CMK (cell line): ENCODE results near the gene MBNL2.

Experiments used
- DNase-seq: peaks from one replicate; pipeline ENCODE4 v3.0.0-alpha.2; 2010; ENCODE audit warnings: low read depth

MBNL2 gene

DNA sequence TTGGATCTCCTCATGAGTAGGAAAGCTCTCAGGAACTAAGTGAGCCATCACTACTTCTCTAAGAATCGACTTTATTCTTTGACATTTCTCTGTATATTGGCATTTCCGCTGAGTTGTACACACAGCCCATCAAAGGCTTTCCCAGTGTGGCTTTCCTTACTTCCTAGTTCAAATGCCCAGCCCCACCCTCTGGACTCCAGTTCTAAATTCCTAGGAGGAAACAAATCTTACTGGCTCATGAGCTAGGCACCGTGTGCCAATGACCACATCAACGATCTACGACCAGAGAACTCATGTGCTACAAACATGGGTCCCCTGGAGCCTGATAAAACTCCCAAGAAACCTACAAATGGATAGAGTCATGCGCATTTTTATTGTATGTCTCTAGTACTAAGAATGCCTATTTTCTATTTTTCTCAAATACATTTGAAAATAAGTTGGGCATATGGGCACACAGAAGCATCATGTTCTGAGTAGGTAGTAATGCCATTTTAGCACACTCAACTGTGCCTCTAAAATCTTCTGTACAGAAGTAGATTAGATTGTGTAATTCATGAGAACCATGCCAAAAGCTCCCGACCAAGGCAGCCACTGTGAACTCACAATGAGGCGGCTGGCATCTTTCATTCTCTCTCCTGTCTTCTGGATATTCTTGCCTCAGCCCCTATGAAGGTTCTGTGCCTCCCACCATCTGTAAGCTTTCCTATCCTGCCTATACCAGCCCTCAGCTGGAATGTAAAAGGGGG is 201.3 kb downstream of the MBNL2 start:
- no peak for DNase-seq

DNA sequence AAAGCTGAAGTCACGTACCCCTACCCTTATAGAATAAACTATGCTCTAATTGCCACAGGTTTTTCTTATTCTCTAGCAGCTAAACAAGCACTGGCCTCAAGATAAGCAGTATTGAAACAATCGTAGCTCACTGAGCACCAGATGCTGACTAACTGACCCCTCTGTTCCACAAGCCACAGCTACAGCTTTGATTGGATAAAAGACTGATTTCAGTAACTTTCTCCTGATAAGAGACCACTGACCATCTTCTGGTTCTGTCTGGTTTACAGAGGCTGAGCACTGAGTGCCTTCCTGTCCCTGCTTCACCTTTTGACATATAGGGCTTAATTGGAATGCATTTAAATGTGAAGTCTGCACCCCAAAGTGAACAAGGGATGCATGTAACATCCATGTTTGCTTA is 203.5 kb downstream of the MBNL2 start:
- DNase-seq: no peak

DNA sequence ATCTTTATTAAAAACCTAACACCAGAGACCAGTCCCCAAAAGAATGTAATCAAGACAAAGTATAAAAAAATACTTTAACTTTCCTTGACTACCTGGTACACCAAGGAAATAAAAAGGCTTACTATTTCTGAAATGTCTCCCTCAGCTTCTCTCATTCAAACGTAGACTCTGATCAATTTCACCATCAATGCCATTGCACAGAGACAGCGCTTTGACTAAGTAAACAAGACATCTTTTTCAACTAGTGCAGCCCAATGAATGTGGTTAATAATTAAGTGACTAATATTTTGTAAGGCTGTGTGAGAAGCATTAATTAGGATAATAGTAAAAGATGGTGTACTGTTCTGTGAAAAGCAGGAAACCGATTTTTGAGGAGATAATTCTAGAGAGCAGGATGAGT is 204.6 kb downstream of the MBNL2 start:
- no peak for DNase-seq

DNA sequence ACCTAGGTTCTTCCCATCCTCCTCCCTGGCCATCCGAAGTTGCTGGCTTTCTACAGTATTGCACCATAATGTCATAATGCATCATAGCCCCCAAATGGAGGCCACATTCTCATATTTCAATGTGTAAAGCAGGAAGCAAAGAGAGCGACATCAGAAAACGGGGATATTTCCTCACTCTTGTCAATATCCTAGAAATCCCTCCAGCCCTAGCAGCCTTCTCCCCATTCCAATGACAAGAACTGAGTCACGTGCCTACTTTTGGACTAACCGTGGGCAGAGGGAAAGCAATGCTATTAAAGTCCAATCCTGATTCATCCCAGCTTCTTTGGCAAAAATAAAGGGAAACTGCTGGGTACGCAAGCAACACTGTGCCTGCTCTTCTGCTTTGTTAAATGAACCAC is 207.5 kb downstream of the MBNL2 start:
- DNase-seq: no peak

DNA sequence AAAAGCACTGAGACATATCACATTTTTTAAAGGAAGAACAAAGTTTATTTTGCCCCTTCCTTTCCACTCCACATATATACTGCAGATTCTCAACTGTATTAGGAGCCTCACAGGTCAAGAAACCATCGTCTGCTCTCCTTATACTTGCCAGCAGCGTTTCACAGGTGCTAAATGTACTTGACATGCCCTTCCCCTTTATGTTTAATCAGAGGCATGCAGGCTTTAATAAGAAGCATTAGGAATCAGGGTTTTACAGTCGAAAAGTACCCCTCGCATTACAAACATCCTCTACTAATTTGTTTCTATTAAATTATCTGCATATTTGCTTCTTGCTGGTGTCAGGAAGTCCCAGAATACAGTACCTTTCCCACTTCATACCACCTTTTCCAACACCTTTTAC is 208.2 kb downstream of the MBNL2 start:
- DNase-seq: no peak

DNA sequence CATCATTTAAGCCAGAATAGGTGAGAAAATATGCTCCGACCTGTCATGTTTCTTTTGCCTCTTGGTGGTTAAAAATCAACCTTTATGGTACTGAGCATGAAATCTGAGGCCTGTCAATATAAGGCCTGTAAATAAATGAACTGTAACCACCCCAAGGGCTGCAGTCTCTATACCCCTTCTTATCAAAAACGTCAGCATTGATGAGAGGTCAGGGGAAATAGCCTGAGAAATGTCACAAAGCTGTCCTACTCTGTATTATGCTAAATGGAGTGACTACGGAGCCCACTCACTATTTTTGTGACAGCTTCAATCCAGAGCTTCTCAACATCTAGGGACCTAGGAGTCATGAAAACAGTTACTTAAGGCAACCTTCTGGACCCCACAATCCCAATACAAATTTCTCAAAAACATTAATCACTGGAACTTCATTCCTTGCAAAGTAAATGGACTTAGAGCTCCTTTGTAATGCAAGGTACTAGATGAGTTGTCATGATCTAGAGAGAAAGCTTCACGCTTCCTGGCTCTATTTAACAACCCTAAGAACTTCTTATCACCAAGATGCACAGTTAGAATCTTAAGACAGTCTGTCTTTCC is 209.1 kb downstream of the MBNL2 start:
- DNase-seq: no peak

DNA sequence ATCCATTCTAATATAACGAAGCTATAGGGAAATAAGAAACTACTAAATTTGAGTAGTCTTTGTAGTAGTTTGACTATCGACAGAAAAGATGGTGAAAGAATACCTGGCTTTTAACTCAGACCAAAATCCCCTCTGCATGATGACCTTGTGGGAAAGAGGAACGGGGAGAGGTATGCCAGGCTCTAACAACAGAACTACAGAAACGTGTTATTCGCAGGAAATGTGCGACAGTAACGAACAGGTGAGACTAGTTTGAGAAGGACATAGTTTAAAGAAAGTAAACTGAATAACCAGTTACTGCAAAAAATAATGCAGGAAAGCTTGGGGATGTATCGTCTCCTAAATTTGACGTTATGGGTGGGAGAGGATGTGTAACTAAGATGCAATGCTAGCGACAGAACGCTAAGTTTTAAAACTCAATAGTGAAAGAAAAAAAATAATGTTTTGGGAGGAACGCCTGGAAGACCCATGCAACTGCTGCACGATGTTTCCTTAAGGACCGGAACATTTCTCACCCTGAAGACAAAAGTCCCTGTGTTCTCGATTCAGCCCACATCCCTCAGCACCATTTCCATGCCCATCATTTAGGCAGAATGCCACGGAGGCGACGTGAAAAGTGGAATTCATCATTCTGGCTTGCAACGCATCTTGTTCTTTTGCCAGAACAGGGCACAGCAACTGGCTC is 210.2 kb downstream of the MBNL2 start:
- DNase-seq: no peak

DNA sequence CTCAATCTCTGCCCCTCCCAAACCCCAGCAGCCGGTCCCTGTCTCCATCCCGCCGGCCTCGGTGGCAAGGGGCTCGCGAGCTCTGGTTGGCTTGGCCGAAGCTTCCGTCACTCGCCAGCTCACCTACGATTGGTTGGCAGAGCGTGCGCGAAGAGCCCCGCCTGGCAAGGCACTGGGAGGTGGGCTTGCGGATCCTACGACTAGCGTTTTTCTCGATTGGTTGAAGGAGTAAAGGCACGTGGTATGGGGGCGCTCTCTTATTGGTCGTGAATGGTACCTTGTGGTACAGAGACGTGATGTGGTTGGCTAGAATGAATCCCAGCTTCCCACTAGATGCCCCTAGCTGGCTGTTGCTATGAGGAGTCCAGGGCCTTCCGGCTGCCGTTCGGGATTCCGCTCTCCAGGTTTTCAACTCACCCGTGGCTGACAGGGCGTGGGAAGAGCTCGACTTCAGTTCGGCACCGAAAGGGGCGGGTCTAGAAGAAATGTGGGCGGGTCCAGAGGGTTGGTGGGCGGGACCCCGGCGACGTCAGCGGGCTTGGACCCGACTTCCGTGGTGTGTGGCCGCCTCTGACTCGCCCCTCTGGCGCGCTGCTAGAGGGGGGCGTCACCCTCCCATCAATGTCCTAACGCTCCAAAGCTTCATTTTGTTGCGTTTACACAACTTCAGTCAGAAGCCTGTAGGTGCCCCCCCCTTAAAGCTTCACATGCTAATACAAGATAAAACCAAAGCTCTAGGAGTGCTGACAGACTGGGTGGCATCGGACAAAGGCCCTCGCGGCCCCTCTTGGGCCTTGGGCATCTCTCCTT is 211.0 kb downstream of the MBNL2 start:
- DNase-seq: peak; percentile 100

DNA sequence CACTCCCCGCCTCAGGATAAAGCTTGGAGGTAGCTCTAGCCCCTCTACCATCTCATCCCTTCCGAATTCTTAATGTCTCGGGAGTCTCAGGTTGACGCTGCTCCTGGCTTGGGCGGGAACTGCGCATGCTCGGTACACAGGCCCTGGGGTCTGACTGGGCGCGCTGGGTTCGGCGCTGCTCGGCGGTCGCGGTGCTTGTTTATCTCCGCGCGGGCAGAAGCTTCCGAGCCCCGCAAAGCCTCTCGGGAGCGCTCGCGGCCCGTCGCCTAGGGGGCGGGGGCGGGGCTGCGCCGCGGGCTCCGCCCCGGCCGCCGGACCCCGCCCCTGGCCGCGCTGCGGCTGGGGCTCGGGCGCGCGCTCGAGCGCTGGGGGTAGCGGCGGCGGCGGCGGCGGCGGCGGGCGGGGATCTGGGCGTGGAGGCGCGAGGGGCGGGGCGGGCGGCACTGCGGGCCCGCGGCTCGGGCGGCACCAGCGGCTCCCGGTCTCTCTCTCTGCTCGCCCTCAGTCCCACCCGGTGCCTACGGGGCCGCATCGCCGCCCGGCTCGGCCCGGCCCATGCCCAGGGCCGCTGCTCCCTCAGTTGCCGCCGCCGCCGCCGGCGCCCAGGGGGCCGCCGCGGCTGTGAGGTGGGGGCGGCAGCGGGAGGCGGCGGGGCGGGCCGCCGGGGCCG is 211.7 kb downstream of the MBNL2 start, which contains the start of gene RAP2A:
TSS of gene RAP2A (plus strand) at position 443 of the 670 bp plus-strand sequence. CDS start 302 bp downstream, outside the sequence.
- peak; percentile 92 for DNase-seq

DNA sequence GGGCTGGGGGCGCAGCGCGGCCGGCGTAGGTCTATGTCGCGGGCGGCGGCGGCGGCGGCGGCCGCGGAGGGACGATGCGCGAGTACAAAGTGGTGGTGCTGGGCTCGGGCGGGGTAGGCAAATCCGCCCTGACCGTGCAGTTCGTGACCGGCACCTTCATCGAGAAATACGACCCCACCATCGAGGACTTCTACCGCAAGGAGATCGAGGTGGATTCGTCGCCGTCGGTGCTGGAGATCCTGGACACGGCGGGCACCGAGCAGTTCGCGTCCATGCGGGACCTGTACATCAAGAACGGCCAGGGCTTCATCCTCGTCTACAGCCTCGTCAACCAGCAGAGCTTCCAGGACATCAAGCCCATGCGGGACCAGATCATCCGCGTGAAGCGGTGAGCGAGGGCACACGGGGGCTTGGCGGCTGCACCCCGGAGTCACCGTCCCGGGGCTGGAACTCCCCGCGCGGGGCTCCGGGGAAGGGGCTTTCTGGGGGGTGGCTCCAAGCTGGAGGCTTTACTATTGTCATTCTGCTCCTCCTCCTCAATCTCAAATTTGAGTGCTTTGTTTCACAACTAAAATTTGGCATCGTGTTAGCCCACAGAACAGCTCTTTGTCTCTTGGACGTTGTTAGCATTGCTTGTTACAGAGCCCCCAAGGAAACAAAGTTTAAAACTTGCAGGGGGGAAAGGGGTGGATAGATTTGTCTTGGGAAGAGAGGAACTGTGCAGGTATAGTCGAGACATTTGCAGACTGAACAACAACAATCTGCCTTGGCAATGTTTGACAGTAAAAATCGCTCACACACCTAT is 212.5 kb downstream of the MBNL2 start:
- DNase-seq: no peak

DNA sequence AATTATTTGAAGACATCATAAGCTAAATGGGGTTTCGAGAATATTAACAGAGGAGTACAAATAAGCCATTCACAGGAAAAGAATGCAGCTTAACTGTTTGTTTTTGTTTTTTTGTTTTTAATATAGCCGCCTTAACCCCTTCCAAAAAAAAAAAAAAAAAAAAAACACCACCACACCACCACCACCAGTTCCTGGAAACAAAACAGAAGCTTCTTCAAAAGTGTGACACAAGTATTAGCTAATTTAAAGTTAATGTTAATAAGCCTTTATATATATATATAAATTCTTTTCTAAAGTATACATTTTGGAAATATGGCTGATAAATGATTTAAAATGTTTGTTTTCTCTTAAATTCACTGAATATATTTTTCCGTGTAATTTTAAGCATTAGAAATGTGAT is 213.2 kb downstream of the MBNL2 start:
- DNase-seq: no peak

DNA sequence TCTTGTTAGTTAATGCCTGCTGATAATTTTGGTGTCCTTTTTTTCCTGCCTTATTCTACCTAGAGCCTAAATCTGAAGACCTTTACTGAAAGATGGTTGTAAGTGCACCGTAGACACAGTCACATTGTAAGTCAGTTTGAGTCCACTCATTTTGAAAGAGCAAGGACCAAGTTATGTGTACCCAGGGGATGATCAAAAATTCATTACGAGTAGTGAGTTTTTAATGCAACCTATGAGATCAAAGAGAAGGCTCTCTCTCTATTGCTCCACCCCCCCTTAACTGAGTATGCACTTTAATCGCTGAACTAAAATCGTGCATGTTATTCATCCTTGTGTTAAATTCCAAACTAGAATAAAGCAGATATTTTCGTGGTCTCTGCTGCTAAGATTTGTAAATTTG is 213.7 kb downstream of the MBNL2 start:
- no peak for DNase-seq

DNA sequence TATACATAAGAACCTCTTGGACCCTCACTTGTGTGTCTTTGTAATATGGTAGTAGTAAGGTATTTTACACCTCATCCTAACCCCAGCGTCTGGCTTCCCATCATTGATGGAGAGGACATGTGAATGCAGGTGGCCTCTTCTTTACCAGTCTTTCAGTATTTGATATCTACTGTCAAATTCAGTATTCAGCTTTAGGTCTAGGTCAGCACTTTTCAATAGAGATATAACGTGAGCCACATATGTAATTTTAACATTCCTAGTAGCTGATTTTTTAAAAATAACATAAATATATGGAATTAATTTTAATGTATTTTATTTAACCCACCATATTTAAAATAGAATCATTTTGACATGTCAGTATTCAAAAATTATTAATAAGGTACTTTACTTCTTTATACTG is 214.7 kb downstream of the MBNL2 start:
- no peak for DNase-seq

DNA sequence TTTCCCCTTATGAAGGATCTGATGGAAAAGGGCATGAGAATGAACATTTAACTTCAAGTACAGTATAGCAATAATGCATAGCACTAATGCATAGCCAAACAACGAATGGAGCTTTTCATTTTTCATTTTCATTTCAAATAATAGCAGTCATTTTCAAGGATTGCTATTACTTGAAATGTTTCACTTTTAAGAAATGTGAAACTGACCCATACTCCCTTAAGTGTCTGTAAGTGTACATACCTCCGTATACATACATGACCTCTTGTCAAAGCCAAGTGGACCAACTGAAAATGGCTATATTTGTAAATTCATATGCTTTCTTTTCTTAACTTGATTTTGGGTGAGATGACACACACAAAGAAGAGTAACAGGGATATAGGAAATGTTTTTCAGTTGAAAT is 215.6 kb downstream of the MBNL2 start:
- no peak for DNase-seq

DNA sequence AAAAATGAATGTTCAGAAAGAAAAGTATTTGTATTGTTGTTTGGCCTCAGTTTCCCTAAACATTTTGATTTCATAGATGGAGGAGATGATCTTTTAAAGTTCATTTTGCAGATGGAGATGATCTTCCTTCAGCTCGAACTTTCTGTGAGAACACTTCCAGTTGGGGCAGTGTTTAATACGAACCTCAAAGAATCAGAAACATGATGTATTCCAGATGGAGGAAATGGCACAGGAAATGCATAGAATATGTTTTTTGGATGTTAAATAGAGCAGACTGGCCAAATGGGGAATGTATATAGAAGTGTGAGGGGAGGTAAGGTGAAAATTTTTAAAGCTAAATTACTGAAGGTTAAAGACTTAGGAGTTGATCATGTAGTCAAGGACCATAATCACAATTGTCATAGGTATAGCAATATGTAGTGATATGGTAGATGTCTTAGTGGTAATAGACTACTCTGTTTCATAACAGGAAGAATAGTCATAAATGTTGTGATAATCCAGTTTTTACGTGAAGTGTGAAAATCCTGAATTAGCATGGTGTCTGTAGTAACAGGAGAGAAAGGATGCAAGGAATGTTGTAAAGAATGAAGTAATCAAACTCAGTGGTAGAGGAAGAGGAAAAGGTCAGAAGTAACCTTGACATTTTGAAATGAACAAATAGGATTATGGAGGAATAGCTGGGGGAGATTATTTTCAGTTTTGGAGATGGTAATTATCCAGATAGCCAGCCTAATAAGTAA is 216.9 kb downstream of the MBNL2 start:
- no peak for DNase-seq

DNA sequence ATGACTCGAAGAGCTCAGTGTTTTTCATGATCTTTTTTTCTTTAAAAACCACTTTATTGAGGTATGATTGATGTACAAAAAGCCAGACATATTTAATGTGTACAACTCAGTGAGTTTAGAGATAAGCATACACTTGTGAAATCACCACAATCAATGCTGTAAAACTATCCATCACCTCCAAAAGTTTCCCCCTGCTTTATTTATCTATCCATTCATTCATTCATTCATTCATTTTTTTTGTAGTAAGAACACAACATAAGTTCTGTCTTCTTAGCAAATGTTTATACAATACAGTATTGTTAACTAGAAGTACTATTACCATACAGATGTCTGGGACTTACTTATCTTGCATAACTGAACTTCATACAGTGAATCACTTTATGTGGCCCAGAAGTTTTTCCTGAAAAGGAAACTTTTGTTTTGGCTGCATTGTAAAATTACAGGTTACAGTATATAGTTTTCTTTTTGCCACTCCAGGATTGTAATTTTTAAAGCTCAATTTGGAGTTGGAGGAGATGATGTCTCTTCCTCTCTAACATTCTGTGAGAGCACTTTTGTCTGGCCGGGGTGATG is 218.6 kb downstream of the MBNL2 start:
- DNase-seq: no peak

DNA sequence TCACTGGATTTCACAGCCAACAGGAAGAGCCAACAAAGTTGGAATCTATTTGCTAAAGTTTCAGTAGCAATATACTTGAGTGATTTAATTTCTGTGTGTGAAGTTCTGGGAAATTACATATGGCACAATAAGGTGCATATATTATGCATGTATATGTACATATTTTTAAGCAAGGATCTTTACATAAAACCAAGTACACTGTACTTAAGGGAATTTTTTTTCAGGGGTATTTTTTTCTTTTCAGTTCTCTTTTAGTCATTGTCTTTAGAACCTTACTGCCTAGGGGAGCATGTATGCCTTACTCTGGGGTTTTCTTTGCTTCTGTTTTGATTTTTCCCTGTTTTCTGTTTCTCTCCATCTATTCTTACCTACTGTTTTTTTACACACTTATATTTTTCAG is 219.2 kb downstream of the MBNL2 start:
- no peak for DNase-seq
